ENCODE data around the gene SYNE2. TPM values are rescaled to one million over a fixed set of nuclear protein-coding genes. Genes with fewer than 3 reads are reported as not detected.

Gene SYNE2
- total RNA-seq, 1 experiment from 2014 or later: 67.4 TPM

- ChIA-PET CTCF (no interaction called here), POLR2A (interaction anchor here (0.6 kb wide), 1 partner anchor 65 kb away, joined by 4 read pairs; no protein-coding TSS in a partner anchor)
- Mint-ChIP-seq H3K36me3 (ENCODE audit: insufficient read depth, unreplicated experiment) (no peaks in the 10 kb centered on the region), H3K27ac (ENCODE audit: low read depth, unreplicated experiment) (no peak overlapping the region), H3K4me1 (ENCODE audit: insufficient read depth, unreplicated experiment) (no peaks in the 10 kb centered on the region), H3K4me3 (ENCODE audit: unreplicated experiment) (no peak overlapping the region), H3K9me3 (ENCODE audit: unreplicated experiment) (no peaks in the 10 kb centered on the region), H3K27me3 (ENCODE audit: insufficient read depth, unreplicated experiment) (no peaks in the 10 kb centered on the region)
- no peak for TF ChIP-seq CTCF (IDR thresholded peaks at IDR 0.05; ENCODE audit: unreplicated experiment)
- DNase-seq (ENCODE audit: unreplicated experiment): no peak
- intact Hi-C loops (cut with micrococcal nuclease): no loop called here
- BruUV-seq (replicated peaks): no TSS peak
Measured at GRCh38 chr14:63833728-63834127, 19.1 kb upstream of the SYNE2 start.

GRCh38 chr14:63840981-63841380 is 11.8 kb upstream of the SYNE2 start:
- H3K4me3 Mint-ChIP-seq (ENCODE audit: unreplicated experiment): no peak overlapping the region
- peaks cover 8% of the 10 kb centered on the region for H3K9me3 Mint-ChIP-seq (ENCODE audit: unreplicated experiment)
- no peaks in the 10 kb centered on the region for H3K36me3 Mint-ChIP-seq (ENCODE audit: insufficient read depth, unreplicated experiment)
- no peaks in the 10 kb centered on the region for H3K4me1 Mint-ChIP-seq (ENCODE audit: insufficient read depth, unreplicated experiment)
- no peak for TF ChIP-seq CTCF (IDR thresholded peaks at IDR 0.05; ENCODE audit: unreplicated experiment)
- no peaks in the 10 kb centered on the region for H3K27me3 Mint-ChIP-seq (ENCODE audit: insufficient read depth, unreplicated experiment)
- ChIA-PET POLR2A (interaction anchor here (0.7 to 1.5 kb wide), 2 partner anchors 23 to 82 kb away, joined by 3 to 4 read pairs; no protein-coding TSS in a partner anchor), CTCF (interaction anchor here (1.1 kb wide), 1 partner anchor 170 kb away, joined by 3 read pairs; no protein-coding TSS in a partner anchor)
- BruUV-seq (replicated peaks): no TSS peak
- intact Hi-C loops (cut with micrococcal nuclease): no loop called here
- DNase-seq (ENCODE audit: unreplicated experiment): peak; percentile 22
- H3K27ac Mint-ChIP-seq (ENCODE audit: low read depth, unreplicated experiment): no peak overlapping the region

GRCh38 chr14:63843796-63844195 is 9.0 kb upstream of the SYNE2 start:
- peaks cover 8% of the 10 kb centered on the region for H3K9me3 Mint-ChIP-seq (ENCODE audit: unreplicated experiment)
- no peak overlapping the region for H3K4me3 Mint-ChIP-seq (ENCODE audit: unreplicated experiment)
- ChIA-PET POLR2A (interaction anchor here (0.7 kb wide), 1 partner anchor 445 kb away, joined by 3 read pairs; no protein-coding TSS in a partner anchor), CTCF (no interaction called here)
- intact Hi-C loops (cut with micrococcal nuclease): no loop called here
- no peak for TF ChIP-seq CTCF (IDR thresholded peaks at IDR 0.05; ENCODE audit: unreplicated experiment)
- no peak for DNase-seq (ENCODE audit: unreplicated experiment)
- no peaks in the 10 kb centered on the region for H3K4me1 Mint-ChIP-seq (ENCODE audit: insufficient read depth, unreplicated experiment)
- BruUV-seq (replicated peaks): no TSS peak
- H3K27ac Mint-ChIP-seq (ENCODE audit: low read depth, unreplicated experiment): no peak overlapping the region
- H3K27me3 Mint-ChIP-seq (ENCODE audit: insufficient read depth, unreplicated experiment): no peaks in the 10 kb centered on the region
- H3K36me3 Mint-ChIP-seq (ENCODE audit: insufficient read depth, unreplicated experiment): no peaks in the 10 kb centered on the region

- CTCF ChIA-PET: no interaction called here
- BruUV-seq (replicated peaks): no TSS peak
- H3K27me3 Mint-ChIP-seq (ENCODE audit: insufficient read depth, unreplicated experiment): no peaks in the 10 kb centered on the region
- no peak for TF ChIP-seq CTCF (IDR thresholded peaks at IDR 0.05; ENCODE audit: unreplicated experiment)
- no peaks in the 10 kb centered on the region for H3K36me3 Mint-ChIP-seq (ENCODE audit: insufficient read depth, unreplicated experiment)
- peaks cover under 1% of the 10 kb centered on the region for H3K4me1 Mint-ChIP-seq (ENCODE audit: insufficient read depth, unreplicated experiment)
- intact Hi-C loops (cut with micrococcal nuclease): no loop called here
- DNase-seq (ENCODE audit: unreplicated experiment): no peak
- no peak overlapping the region for H3K27ac Mint-ChIP-seq (ENCODE audit: low read depth, unreplicated experiment)
- H3K4me3 Mint-ChIP-seq (ENCODE audit: unreplicated experiment): no peak overlapping the region
- no peaks in the 10 kb centered on the region for H3K9me3 Mint-ChIP-seq (ENCODE audit: unreplicated experiment)
- POLR2A ChIA-PET: interaction anchor here (0.6 to 1.0 kb wide), 4 partner anchors 14 to 1382 kb away, joined by 3 to 5 read pairs (median 5); no protein-coding TSS in a partner anchor
Measured at GRCh38 chr14:63848890-63849289, 3.9 kb upstream of the SYNE2 start.

Data from MCF 10A (cell line).